Measurements from ENCODE around the gene SMNDC1. TPM values are rescaled to one million over a fixed set of nuclear protein-coding genes. Genes with fewer than 3 reads are reported as not detected.
"Not testable (repeated sequence)": the region's sequence is repeated elsewhere in the genome, so short reads cannot be mapped to it uniquely, and the experiment has no call there.

Gene SMNDC1
- total RNA-seq, 1 donor from 2014 or later: 24.0 TPM

DNA sequence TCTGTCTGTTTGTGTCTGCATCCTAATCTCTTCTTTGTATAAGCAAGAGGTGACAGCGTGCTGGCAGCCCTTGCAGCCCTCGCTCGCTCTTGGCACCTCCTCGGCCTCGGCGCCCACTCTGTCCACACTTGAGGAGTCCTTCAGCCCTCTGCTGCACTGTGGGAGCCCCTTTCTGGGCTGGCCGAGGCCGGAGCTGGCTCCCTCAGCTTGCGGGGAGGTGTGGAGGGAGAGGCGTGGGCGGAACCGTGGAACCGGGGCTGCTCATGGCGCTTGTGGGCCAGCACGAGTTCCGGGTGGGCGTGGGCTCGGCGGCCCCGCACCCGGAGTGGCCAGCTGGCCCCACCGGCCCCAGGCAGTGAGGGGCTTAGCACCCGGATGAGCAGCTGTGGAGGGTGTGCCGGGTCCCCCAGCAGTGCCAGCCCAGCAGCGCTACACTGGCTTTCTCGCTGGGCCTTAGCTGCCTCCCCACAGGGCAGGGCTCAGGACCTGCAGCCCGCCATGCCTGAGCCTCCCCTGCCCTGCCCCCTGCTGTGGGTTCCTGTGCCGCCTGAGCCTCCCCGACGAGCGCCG lies 26.6 kb upstream of the SMNDC1 start:
- ATAC-seq; intact Hi-C loops (cut with micrococcal nuclease); DNase-seq: not testable (repeated sequence)

DNA sequence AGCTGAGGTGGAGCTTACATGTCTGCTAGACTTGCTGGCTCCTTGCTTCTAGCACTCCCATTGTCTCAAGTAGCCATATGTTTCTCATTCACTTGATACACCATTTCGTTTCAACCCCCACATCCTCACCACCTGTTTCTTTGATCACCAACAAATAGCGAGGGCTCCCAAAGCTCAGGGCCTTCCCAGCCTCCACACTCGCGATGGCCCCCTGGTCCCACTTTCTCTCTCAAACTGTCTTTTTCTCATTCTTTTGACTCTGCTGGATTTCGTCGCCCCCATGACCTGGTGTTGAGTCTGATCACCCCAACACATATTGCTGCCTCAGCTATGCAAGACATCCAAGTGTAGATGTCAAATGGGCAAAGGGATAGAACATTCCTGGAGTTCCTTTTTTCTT lies 26.0 kb upstream of the SMNDC1 start:
- ATAC-seq (no peak), DNase-seq (no peak)

DNA sequence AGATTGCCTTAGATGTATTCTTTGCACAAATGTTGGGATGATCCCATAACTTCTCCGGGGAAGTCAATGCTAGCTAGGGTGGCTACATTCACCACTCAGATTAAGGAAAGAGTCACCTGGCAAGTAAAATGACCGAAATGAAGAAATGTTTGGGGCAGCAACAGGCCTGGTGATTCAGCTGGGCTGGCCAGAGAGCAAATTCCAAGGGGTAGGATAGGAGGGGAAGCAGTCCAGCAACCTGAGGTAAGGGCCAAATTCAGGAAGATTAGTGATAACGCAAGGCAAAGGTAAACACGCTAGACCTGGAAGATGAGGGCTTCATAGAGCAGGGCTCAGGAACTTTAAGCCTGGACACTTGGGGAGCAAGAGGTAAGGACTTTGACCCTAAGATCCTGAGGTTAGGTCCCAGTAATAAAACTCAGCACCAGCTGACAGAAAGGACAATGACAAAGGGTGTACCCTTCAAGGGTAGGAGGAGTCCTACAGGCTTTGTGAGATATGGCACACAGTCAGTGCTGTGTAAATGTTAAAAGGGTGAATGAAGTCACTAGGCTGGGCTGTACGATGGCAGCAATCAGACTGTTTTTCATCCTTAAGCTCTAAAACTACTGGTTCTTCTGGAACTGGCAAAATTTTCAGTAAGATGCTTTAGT lies 22.7 kb upstream of the SMNDC1 start:
- ATAC-seq: no peak
- DNase-seq: no peak
- intact Hi-C loops (cut with micrococcal nuclease): no loop called here

More for the DNA sequence above, 26.0 kb upstream of the SMNDC1 start:
- intact Hi-C loops (cut with micrococcal nuclease): no loop called here

DNA sequence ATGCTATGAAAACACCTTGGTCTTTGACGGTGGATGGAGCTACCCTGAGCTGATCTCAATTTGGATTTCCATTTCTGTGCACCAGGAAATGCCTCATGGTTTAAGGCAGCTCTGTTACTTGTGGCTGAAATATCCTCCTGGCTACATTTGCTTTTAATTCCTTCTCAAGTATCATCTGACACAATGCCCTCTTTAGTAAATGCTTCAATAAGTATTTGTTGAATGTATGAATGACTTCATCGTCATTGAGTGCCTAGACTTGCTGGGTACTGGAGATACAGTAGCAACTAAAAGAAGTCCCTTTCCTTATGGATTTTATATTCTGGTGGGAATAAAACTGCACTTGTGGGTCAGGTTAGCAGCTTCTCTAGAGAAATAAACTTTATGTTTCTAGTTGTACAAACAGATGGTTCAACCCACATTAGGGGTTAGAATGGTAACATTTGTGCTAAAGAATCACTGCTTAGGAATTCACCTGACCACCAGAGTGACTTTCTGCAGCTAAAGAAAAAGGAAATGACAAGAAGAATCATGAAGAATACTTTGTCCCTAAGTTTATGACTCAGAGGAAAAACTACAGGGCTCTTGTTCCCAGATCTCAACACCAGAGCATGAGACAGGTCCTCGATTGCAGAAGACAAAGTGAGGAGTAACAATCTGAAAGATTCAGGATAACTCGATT lies 21.8 kb upstream of the SMNDC1 start:
- DNase-seq (no peak), ATAC-seq (no peak)
- intact Hi-C loops (cut with micrococcal nuclease): no loop called here

DNA sequence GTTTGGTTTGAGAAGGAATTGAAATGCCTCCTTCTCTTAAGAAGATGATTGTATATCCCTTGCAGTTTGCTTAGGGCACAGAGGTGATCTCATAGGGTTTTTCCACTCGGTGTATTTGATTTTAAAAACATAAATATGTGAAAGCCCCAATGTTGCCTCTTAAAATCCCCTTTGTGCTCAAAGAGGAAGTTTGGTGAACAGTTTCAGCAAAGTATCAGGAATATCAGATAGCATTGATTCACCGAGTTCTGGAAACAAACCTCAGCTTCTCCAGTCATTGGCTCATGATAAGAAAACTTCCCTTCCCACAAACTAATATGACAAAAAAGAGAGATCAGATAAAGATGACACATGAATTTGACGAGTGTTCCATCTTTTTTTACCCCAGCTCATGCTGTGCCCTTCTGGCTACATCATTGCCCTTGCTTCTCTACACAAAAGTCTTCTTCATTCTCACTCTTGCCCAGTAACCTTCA lies 20.1 kb upstream of the SMNDC1 start:
- DNase-seq: no peak
- intact Hi-C loops (cut with micrococcal nuclease): no loop called here
- ATAC-seq: no peak

DNA sequence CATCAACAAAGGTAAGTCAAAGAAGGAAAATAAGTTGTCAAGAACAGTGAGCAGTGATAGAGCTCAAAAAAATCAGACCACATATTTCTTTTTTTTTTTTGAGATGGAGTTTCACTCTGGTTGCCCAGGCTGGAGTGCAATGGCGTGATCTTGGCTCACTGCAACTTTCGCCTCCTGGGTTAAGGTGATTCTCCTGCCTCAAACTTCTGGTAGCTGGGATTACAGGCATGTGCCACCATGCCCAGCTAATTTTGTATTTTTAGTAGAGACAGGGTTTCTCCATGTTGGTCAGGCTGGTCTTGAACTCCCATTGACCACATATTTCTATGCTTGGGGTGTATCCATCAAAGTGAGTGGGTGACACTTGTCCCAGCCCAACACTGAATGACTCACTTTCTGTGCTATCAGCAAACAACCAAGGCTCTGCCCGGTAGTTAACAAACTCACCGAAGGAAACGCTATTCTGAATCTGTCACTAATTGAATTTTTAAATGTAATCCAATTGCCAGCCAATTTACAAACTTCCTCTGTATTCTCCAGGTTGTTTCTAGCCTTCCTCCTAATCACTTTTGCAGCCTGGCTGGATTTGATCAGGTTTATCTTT lies 19.6 kb upstream of the SMNDC1 start:
- ATAC-seq (no peak), DNase-seq (no peak)
- intact Hi-C loops (cut with micrococcal nuclease): no loop called here

DNA sequence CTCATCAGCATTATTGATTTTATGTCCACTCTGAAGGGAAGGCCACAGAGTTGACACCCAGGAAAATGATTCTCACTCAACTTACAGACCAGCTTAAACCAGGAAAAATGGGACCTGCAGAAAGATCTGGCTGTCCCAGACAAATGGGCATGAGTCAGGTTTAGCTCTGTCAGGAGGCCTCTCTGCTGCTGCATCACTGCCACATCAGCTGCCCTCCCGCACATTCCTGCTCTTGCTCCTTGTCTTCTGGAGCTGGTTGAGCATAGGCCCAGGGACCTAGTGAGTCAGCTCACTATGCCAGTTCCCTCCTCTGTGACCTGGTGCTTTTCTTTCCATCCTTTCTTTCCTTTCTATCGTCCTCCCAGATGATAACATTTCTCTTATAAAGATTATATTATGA lies 18.8 kb upstream of the SMNDC1 start:
- intact Hi-C loops (cut with micrococcal nuclease): no loop called here
- no peak for DNase-seq
- no peak for ATAC-seq

DNA sequence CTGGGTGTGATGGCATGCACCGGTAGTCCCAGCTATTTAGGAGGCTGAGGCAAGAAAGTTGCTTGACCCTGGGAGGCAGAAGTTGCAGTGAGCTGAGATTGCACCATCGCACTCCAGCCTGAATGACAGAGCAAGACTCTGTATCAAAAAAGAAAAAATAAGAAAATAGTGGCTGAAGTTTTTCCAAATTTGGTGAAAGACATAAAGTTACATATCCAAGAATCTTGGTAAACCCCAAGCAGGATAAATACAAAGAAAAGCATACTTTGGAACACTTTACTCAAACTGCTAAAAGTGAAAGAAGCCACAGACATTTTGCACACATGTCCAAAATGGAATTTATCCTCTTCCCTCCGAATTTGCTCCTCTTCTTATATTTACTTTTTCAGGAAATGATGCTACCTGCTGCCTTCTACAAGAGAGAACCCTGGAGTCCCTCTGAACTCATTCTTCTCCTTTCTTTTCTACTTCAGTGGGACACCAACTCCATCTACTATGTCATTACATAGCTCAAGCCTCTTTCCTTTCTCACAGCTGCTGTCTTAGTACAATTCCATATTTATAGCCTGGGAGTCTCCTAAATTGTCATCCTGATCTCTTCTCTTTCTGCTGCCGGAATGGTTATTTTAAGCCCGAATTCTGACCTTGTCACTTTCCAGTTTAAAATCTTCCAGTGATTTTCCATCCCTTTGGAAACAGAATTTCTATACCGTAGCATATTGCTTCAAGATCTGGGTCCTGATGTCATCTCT lies 17.3 kb upstream of the SMNDC1 start:
- DNase-seq: no peak
- ATAC-seq: no peak
- intact Hi-C loops (cut with micrococcal nuclease): no loop called here

DNA sequence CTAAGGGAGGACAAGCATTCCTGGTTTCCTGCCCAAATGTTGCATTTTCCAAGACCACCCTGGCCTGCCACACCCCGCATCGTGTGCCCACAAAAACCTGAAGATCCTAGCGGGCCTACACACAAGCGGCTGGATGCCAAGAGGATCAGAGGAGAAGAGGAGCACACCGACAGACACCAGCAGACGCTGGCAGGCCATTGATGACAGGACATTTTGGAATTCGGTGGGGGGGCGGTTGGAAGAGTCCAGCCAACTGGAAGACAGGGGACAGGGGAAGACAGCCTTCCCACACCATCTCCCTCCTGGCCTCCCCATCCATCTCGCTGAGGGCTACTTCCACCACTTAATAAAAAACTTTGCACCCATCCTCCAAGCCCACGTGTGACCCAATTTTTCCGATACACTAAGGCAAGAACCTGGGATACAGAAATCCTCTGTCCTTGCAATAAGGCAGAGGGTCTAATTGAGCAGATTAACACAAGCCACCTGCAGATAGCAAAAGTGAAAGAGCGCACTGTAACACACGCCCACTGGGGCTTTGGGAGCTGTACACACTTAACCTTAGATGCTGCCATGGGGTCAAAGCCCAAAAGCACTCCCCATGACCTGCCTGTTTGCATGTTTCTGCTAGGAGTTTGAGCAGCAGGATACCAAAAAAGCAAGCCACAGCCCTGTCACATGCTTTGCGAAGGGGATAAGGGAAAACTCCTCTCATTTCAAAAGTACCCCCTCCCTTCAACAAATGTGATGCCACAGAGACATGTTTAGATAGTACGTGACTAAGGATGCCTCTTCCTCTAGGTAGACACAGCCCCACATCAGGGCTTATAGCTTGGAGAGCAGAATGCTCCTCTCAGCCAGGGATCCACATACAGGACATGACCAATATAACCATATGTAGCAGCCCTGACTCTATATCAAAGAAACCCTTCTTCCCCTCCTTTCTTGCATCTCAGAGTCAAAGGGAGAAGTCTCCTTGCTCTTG lies 13.4 kb upstream of the SMNDC1 start:
- no peak for DNase-seq
- intact Hi-C loops (cut with micrococcal nuclease): no loop called here
- ATAC-seq: no peak

DNA sequence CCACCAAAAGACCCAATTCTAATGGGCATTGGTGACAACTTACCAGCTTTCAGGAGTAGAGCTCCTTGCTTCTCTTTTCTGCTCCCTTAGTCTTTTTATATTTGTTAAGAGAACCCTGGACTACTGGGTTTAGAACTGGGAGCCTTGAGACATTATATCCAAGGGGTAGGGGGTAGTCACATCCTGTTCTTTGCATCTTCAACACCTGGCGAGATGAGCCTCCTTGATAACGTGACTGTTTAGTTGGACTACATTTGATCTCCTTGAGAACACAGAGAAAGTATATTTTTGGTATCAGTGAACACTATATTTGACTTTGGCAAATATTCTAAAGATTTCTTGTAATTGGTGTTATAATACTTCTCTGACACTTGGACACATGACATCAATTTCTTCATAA lies 9.0 kb upstream of the SMNDC1 start:
- DNase-seq: no peak
- no peak for ATAC-seq
- intact Hi-C loops (cut with micrococcal nuclease): loop anchor here (5.0 kb wide), 1 partner anchor 234 kb away; no protein-coding TSS in a partner anchor

DNA sequence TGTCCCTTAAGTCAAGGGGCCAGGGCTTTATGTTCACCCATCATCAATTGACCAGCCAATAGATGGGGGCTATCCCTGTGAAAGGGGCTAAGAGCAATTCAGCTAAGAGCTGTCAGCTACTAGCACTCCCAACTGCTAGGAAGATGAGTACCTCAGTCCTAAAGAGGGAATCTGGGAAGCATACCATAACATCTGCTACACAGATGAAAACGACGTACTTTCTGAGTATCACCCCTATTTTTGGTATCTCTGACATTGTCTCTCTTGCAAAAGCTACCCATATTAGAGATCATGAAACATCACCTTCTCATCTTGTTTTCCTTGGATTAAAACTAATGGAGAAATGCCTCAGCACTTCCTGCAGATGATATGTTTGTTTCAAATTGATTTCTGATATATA lies 7.5 kb upstream of the SMNDC1 start:
- intact Hi-C loops (cut with micrococcal nuclease): loop anchor here (5.0 kb wide), 1 partner anchor 235 kb away; no protein-coding TSS in a partner anchor
- DNase-seq (no peak), ATAC-seq (no peak)

DNA sequence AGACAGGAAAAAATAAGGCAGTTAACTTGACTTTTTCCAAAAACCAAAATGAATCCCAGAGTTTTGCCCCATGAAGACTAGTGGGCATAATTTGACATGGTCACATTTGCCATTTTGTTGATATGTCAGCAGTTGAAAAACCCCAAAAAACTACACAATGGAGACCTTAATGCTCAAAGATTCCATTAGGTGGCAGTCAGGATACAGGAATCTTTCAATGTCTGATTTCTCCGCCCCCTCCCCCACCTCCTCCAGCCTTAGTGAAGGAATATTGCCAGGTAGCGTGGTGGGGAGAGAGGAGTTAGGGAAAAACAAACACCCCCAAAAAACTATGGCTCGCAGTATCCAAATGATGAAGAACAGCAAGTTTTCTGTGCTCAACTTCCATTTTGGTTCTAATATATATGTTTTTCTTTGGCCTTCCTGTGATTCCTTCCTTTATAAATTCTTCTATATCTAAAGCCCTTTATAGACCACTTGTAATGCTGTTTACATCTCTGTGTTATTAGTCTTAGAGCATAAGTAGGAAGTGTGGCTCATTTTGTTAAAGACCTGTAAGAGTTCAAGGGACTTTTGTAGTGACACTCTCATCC lies 6.7 kb upstream of the SMNDC1 start:
- intact Hi-C loops (cut with micrococcal nuclease): loop anchor here (5.0 kb wide), 1 partner anchor 236 kb away; no protein-coding TSS in a partner anchor
- ATAC-seq (peak; percentile 80), DNase-seq (peak; percentile 39)

DNA sequence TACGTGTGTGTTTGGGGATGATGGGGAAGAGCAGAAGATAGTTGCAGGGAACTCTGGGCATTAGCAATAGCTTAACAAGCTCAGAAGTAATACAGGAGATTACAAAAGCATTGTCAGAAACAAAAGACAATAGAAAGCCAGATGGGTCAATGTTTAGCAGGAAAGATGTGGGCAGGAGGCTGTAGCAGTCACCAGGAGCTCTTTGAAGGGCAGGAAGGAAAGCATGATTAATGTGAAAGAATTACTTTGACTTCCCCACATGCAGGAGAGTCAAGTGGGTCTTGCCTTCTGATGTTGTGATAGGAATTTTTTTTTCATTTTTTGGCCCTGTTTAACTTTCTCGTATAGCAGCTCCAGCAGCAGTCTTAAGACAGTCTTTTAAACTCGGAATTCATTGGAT lies 6.0 kb upstream of the SMNDC1 start:
- intact Hi-C loops (cut with micrococcal nuclease): loop anchor here (5.0 kb wide), 1 partner anchor 237 kb away; no protein-coding TSS in a partner anchor
- ATAC-seq (no peak), DNase-seq (no peak)

DNA sequence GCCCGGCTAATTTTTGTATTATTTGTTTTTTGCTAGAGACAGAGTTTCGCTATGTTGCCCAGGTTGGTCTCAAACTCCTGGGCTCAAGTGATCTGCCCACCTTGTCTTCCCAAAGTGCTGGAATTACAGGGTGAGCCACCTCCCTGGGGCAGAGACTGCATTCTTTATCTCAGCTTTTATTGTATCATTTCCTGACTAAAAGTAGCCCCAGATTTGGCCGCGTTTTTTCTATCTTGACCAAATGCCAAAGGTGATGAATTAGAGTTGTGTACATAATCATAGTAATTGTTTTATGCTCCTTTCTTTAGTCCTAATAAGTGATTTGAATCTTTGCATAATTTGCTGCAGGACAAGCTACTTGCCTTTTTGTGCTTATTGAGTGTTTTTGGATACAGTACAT lies 3.1 kb upstream of the SMNDC1 start:
- ATAC-seq (no peak), DNase-seq (no peak)
- intact Hi-C loops (cut with micrococcal nuclease): no loop called here

DNA sequence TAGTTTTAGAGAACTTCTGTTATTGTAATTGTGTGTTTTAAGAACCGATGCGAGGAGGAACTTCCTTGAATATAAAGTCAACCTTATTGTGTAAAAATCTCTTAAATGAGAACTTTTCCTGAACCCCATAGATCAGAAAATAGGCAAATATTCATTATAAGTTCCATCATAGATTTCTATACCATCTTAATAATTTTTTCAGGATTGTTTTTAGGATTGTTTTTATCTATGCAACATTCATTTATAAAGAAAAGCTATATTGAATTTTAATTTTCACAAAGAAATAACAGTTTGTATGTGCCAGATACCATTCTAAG lies 1.7 kb upstream of the SMNDC1 start:
- DNase-seq (no peak), ATAC-seq (no peak)
- intact Hi-C loops (cut with micrococcal nuclease): no loop called here

DNA sequence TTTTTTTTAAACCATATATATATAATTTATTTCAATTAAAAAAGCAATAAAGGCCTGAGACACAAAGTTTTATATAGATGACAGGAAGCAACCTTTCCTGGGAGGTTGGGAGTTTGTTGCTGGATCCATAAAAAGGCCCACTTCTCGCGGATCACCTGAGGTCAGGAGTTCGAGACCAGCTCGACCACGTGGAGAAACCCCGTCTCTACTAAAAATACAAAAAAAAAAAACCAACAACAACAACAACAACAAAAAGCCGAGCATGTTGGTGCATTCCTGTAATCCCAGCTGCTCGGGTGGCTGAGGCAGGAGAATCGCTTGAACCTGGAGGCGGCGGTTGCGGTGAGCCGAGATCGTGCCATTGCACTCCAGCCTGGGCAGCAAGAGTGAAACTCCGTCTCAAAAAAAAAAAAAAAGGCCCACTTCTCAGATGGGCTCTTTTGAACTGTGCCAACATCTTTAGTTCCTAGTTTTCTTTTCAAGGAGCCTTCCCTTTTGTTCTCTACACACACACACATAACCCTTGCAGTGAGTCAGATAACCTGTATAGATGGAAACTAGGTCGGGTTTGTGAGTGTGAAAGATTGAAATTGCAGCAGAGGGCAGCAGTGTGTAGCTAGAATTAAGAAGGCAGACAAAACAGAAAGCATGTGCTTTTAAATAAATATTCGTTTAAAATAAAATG lies 1.2 kb upstream of the SMNDC1 start:
- ATAC-seq (peak; percentile 45), DNase-seq (no peak)
- intact Hi-C loops (cut with micrococcal nuclease): no loop called here

DNA sequence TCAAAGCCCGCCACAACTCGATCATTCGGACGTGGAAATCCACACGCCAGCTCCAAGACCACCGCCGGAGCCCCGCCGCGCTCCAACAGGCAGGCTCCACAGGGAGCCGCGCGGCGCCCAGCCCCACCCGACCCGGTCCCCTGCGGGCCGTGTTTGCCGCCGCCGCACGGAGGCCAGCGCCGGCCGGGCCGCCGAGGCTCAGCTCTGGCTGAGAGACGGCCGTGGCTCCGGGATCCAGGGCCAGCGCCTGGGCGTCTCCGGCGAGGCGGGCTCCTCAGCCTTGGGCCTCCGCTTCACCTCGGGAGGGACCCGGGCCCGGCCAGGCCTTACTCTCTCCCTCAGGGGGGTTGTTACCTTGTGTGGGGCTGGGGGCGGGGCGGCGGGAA lies 333 bp downstream of the SMNDC1 start:
- DNase-seq (peak; percentile 66), ATAC-seq (peak; percentile 73)
- intact Hi-C loops (cut with micrococcal nuclease): no loop called here

All from left ventricle myocardium superior (tissue), 1 donor.